Non-pigmented ciliary epithelial cell (primary cell): ENCODE measurements around the gene BLM.

Experiments used
- DNase-seq: peaks from one replicate; pipeline ENCODE4 v3.0.0-alpha.2; 2010; ENCODE audit warnings: low read depth

Gene BLM

GRCh38 chr15:90691982-90692773 is 25.0 kb upstream of the BLM start:
- DNase-seq: no peak

GRCh38 chr15:90694987-90695386 is 22.2 kb upstream of the BLM start:
- no peak for DNase-seq

- no peak for DNase-seq
These were observed 20.0 kb upstream of the BLM start for GRCh38 chr15:90697175-90697574.

- no peak for DNase-seq
These were observed 18.5 kb upstream of the BLM start for GRCh38 chr15:90698629-90699028.

- no peak for DNase-seq
These were observed 16.1 kb upstream of the BLM start for GRCh38 chr15:90701048-90701447.

GRCh38 chr15:90701880-90702630 is 15.1 kb upstream of the BLM start:
- DNase-seq: no peak

GRCh38 chr15:90703455-90703854 is 13.7 kb upstream of the BLM start:
- DNase-seq: no peak

- no peak for DNase-seq
These were observed 11.9 kb upstream of the BLM start for GRCh38 chr15:90705212-90705611.

GRCh38 chr15:90706394-90707327 is 10.5 kb upstream of the BLM start:
- DNase-seq: no peak

- DNase-seq: no peak
These were observed 9.7 kb upstream of the BLM start for GRCh38 chr15:90707489-90707888.

- no peak for DNase-seq
These were observed 8.6 kb upstream of the BLM start for GRCh38 chr15:90708516-90708915.

- DNase-seq: no peak
These were observed 7.9 kb upstream of the BLM start for GRCh38 chr15:90709278-90709677.

GRCh38 chr15:90710436-90711027 is 6.6 kb upstream of the BLM start:
- no peak for DNase-seq

GRCh38 chr15:90711418-90711824 is 5.7 kb upstream of the BLM start:
- no peak for DNase-seq

- DNase-seq: no peak
These were observed 5.3 kb upstream of the BLM start for GRCh38 chr15:90711842-90712241.

- DNase-seq: no peak
These were observed 4.1 kb upstream of the BLM start for GRCh38 chr15:90713081-90713480.

- no peak for DNase-seq
These were observed 700 bp upstream of the BLM start for GRCh38 chr15:90716317-90716975.

GRCh38 chr15:90718232-90718631 is 1.1 kb downstream of the BLM start:
- no peak for DNase-seq

- no peak for DNase-seq
These were observed 3.0 kb downstream of the BLM start for GRCh38 chr15:90720131-90720530.

GRCh38 chr15:90729261-90729660 is 12.1 kb downstream of the BLM start:
- DNase-seq: no peak

GRCh38 chr15:90730290-90730689 is 13.1 kb downstream of the BLM start:
- DNase-seq: no peak

GRCh38 chr15:90735923-90736322 is 18.8 kb downstream of the BLM start:
- no peak for DNase-seq
